Islet of Langerhans (tissue), 1 donor: ENCODE data around the gene ZNF470.

Experiments
- FAIRE-seq: peaks from one replicate; lab custom pipeline; 2011; peaks lifted over from hg19 to GRCh38; lab: Jason Lieb, UNC

ZNF470 gene

GRCh38 chr19:56567274-56568120 is at the start of gene ZNF470:
Gene ZNF470 (plus strand): TSS chr19:56567468. CDS start chr19:56570312, 2,844 bp downstream.
- FAIRE-seq = no peak

GRCh38 chr19:56525214-56525860 is 41.9 kb upstream of the ZNF470 start:
- no peak for FAIRE-seq

GRCh38 chr19:56537442-56537841 is 29.8 kb upstream of the ZNF470 start:
- no peak for FAIRE-seq

GRCh38 chr19:56538254-56538760 is 29.0 kb upstream of the ZNF470 start:
- FAIRE-seq = no peak

GRCh38 chr19:56538761-56539263 is 28.5 kb upstream of the ZNF470 start, which contains the start of gene ZFP28:
Gene ZFP28 (plus strand): TSS chr19:56538948. CDS start chr19:56539019, 71 bp downstream.
- no peak for FAIRE-seq

GRCh38 chr19:56543776-56544175 is 23.5 kb upstream of the ZNF470 start:
- FAIRE-seq = no peak

GRCh38 chr19:56547535-56547934 is 19.7 kb upstream of the ZNF470 start:
- FAIRE-seq = no peak

- FAIRE-seq = no peak
Measured at GRCh38 chr19:56554272-56554869, 12.9 kb upstream of the ZNF470 start.

- no peak for FAIRE-seq
Measured at GRCh38 chr19:56562766-56563165, 4.5 kb upstream of the ZNF470 start.

GRCh38 chr19:56566904-56567273 is 379 bp upstream of the ZNF470 start:
- FAIRE-seq = no peak

GRCh38 chr19:56572589-56572988 is 5.3 kb downstream of the ZNF470 start:
- no peak for FAIRE-seq

GRCh38 chr19:56573914-56574313 is 6.6 kb downstream of the ZNF470 start:
- FAIRE-seq = no peak

- no peak for FAIRE-seq
Measured at GRCh38 chr19:56577719-56578602, 10.7 kb downstream of the ZNF470 start.

- FAIRE-seq = no peak
Measured at GRCh38 chr19:56594446-56594782, 27.1 kb downstream of the ZNF470 start.

GRCh38 chr19:56594783-56595547 is 27.7 kb downstream of the ZNF470 start, which contains the start of gene ZNF71:
Gene ZNF71 (plus strand): TSS chr19:56595302. CDS start chr19:56601559, 6,257 bp downstream.
- no peak for FAIRE-seq

- no peak for FAIRE-seq
Measured at GRCh38 chr19:56595548-56595899, 28.3 kb downstream of the ZNF470 start.

- FAIRE-seq = no peak
Measured at GRCh38 chr19:56596676-56597075, 29.4 kb downstream of the ZNF470 start.

- no peak for FAIRE-seq
Measured at GRCh38 chr19:56597696-56598095, 30.4 kb downstream of the ZNF470 start.

GRCh38 chr19:56601375-56601774 is 34.1 kb downstream of the ZNF470 start:
- no peak for FAIRE-seq

GRCh38 chr19:56603829-56604228 is 36.6 kb downstream of the ZNF470 start:
- FAIRE-seq = no peak
